H1 (cell line): ENCODE data around the gene VSIG10L2.

Source experiments
- JUN ChIP-seq: IDR thresholded peaks from 2 replicates; pipeline ENCODE4 v1.6.1; 2011; ENCODE audit warnings: low read depth, mild to moderate bottlenecking, improper control_type of control experiment, low read length
- TF ChIP-seq, protein P1 (sequence below), 3 experiments: IDR thresholded peaks; 1 replicate in 2 of 3; 2 replicates in 1 of 3; pipeline versions ENCODE4 v1.5.1 to v1.6.1; 2011; ENCODE audit warnings: low read length in 3 of 3, mild to moderate bottlenecking in 3 of 3, inconsistent platforms in 2 of 3, low read depth in 1 of 3, moderate library complexity in 1 of 3; ENCODE audit not compliant: insufficient read depth in 1 of 3; ENCODE audit errors: control extremely low read depth in 1 of 3
- TF ChIP-seq, protein P2 (sequence below): IDR thresholded peaks from 2 replicates; pipeline ENCODE4 v1.6.1; 2011; ENCODE audit warnings: low read depth, mild to moderate bottlenecking, low read length; ENCODE audit not compliant: insufficient read depth

DNA sequence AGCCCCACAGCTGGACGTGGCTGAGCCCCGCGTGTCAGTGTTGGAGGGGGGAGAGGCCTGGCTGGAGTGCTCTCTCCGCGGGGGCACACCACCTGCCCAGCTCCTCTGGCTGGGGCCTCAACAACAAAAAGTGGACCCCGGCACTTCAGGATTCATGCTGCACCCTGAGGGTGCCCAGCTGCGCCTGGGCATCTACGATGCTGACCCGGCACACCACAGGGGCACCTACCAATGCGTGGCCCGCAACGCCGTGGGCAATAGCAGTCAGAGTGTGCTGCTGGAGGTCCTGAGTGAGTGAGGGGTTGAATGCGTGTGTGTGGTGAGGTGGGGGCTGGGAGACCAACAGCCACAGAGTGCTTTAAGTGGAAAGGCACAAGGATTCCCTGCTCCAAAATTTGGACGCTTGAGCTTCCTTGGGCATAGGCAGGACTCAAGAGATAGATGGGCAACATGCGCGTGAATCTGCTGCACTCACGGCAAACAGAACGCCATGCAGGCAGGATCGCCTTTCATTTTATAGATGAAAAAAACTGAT is 7.6 kb downstream of the VSIG10L2 start:
- TF ChIP-seq, protein P1, sequence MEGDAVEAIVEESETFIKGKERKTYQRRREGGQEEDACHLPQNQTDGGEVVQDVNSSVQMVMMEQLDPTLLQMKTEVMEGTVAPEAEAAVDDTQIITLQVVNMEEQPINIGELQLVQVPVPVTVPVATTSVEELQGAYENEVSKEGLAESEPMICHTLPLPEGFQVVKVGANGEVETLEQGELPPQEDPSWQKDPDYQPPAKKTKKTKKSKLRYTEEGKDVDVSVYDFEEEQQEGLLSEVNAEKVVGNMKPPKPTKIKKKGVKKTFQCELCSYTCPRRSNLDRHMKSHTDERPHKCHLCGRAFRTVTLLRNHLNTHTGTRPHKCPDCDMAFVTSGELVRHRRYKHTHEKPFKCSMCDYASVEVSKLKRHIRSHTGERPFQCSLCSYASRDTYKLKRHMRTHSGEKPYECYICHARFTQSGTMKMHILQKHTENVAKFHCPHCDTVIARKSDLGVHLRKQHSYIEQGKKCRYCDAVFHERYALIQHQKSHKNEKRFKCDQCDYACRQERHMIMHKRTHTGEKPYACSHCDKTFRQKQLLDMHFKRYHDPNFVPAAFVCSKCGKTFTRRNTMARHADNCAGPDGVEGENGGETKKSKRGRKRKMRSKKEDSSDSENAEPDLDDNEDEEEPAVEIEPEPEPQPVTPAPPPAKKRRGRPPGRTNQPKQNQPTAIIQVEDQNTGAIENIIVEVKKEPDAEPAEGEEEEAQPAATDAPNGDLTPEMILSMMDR (IDR thresholded peaks at IDR 0.05; ENCODE audit: control extremely low read depth in 1 of 3, insufficient read depth in 1 of 3, low read depth in 1 of 3, low read length in 3 of 3): no peak
- TF ChIP-seq, protein P2, sequence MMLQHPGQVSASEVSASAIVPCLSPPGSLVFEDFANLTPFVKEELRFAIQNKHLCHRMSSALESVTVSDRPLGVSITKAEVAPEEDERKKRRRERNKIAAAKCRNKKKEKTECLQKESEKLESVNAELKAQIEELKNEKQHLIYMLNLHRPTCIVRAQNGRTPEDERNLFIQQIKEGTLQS: no peak
- no peak for TF ChIP-seq JUN
